SJSA1 (cell line): ENCODE results near the gene ACSBG1. TPM values are rescaled to one million over a fixed set of nuclear protein-coding genes. Genes with fewer than 3 reads are reported as not detected.

Source experiments
- DNase-seq, 2 experiments: peaks; one replicate each; pipeline ENCODE4 v3.0.0-alpha.2; 2015 to 2020; ENCODE audit warnings: low spot score in 2 of 2, low read depth in 1 of 2
- H3K27ac ChIP-seq: fragments of 250-450 bp; sonication (Bioruptor Pico); 2 replicates; pipeline ENCODE4 v1.5.1; 2020; ENCODE audit warnings: mild to moderate bottlenecking, moderate library complexity
- H3K27me3 ChIP-seq: fragments of 250-450 bp; sonication (Bioruptor Pico); replicated peaks from 2 replicates; pipeline ENCODE4 v1.5.1; 2020; ENCODE audit warnings: mild to moderate bottlenecking, moderate library complexity
- H3K36me3 ChIP-seq: fragments of 250-450 bp; sonication (Bioruptor Pico); 2 replicates; pipeline ENCODE4 v1.5.1; 2020; ENCODE audit warnings: mild to moderate bottlenecking
- H3K4me1 ChIP-seq: fragments of 250-450 bp; sonication (Bioruptor Pico); replicated peaks from 2 replicates; pipeline ENCODE4 v1.6.1; 2021; ENCODE audit warnings: mild to moderate bottlenecking
- H3K4me3 ChIP-seq: fragments of 250-450 bp; sonication (Bioruptor Pico); 2 replicates; pipeline ENCODE4 v1.5.1; 2020; ENCODE audit warnings: mild to moderate bottlenecking
- H3K9me3 ChIP-seq: fragments of 250-450 bp; sonication (Bioruptor Pico); replicated peaks from 2 replicates; pipeline ENCODE4 v1.5.1; 2020; ENCODE audit warnings: mild to moderate bottlenecking
- total RNA-seq: library from RNA; depleted of rRNA; stranded (reverse); fragments of >200 nt; shearing (Covaris generic); gene quantifications from 2 replicates; pipeline ENCODE4 v1.2.3, GENCODE V29; 2014

ACSBG1 gene
- total RNA-seq, 1 experiment from 2014 or later = not detected

DNA sequence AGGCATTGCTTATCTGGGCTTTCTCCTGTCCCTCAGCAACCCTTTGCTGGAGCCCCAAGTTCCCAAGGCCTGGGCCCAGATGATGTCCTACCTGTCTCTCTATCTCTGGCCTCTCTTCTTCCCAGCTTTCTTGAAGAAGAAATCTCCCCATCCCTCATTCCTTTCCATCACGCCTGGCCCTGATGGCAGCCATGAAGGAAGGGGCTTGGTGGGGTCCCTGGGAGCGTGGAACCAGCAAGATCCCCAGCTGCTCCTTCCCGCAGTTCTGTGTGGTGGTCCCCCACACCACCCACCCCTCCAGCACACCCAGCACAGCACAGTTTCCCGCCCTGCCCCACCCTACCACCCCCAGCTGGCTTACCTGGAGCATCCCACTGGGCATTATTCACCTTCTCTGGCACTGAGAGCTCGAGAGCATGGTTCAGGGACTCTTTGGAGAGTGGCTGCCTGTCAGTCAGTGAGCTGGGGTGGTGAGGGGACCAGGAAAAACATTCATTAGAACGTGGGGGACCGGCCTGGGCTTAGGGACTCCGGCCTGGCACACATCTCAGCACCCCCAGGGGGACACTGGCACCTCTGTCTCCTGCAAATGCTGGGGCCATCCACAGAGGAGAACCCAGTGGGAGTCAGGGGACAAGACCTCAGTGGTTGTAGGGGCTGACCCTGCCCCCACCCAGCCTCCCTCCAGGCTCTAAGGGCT is 26.6 kb downstream of the ACSBG1 start:
- H3K9me3 ChIP-seq = no peaks in the 10 kb centered on the region
- no peak for DNase-seq
- H3K27ac ChIP-seq = no peak overlapping the region
- no peaks in the 10 kb centered on the region for H3K27me3 ChIP-seq
- no peak overlapping the region for H3K4me3 ChIP-seq
- H3K36me3 ChIP-seq = no peaks in the 10 kb centered on the region
- H3K4me1 ChIP-seq = peaks cover 22% of the 10 kb centered on the region

- Histone ChIP-seq H3K27ac (no peak overlapping the region), H3K4me1 (peaks cover 15% of the 10 kb centered on the region), H3K4me3 (no peak overlapping the region), H3K9me3 (no peaks in the 10 kb centered on the region), H3K36me3 (no peaks in the 10 kb centered on the region), H3K27me3 (no peaks in the 10 kb centered on the region)
- DNase-seq = no peak
Observed at GRCh38 chr15:78207110-78207458, 27.3 kb downstream of the ACSBG1 start.

DNA sequence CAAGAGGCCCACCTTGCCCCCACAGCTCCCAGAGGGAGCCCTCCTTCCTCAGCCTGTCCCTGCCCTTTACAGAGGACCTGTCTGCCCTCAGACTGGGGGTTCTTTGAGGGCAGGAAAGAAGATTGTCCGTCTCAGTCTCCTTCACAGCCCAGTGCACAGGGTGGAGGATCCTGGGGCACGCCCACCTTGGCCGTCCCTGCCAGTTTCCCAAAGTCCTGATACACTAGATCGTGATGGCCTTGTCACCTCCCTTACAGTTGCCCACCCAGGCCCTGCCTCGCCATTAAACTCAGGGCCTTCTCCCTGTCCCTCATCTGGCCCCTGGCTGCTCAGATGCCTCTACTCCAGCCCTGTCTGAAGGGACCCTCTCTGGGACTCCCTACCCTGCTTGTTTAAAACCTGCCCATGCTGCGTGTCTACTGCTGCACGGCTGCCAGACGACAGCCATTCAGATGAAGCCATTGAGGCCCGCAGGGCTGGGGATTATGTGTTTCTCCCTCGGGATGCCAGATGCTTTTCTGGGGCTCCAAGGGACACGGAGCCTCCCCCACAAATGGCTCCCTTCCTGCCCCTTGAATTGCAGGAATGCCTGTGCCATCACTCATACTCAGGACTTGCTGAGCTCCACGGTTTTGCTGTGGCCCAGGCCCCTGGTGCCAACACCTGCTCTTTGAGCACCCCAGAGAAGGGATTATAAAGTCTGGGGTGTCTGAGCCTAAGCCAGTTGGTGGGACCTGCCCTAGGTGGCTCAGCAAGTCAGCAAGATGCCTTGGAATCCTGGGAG is 27.8 kb downstream of the ACSBG1 start:
- no peak overlapping the region for H3K27ac ChIP-seq
- H3K4me1 ChIP-seq = peaks cover 13% of the 10 kb centered on the region; the same call in 1 of the 2 replicates
- DNase-seq = peak in 1 of 2 experiments; percentile 15
- no peak overlapping the region for H3K4me3 ChIP-seq
- no peaks in the 10 kb centered on the region for H3K27me3 ChIP-seq
- H3K36me3 ChIP-seq = no peaks in the 10 kb centered on the region
- H3K9me3 ChIP-seq = no peaks in the 10 kb centered on the region

DNA sequence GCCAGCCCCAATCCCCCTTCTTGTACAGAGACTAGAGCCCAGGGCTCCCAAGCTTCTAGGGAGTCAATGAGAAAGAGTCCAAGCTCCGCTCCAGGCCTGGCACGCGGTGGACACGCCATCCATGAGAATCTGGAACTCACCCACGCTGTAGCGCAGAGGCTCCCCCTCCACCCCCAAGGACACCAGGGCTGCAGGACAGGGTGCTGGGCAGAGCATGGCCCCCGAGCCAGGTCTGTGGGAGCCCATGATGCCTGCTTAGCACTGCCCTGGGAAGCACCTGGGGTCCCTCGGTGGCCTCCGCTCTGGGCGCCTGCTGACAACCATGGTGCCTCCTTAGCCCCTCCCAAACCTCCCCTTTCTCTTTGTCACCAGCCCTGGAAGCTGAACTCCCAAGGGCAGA is 28.5 kb downstream of the ACSBG1 start:
- H3K27ac ChIP-seq = no peak overlapping the region
- H3K4me1 ChIP-seq = peaks cover 13% of the 10 kb centered on the region; the same call in 1 of the 2 replicates
- H3K27me3 ChIP-seq = no peaks in the 10 kb centered on the region

DNA sequence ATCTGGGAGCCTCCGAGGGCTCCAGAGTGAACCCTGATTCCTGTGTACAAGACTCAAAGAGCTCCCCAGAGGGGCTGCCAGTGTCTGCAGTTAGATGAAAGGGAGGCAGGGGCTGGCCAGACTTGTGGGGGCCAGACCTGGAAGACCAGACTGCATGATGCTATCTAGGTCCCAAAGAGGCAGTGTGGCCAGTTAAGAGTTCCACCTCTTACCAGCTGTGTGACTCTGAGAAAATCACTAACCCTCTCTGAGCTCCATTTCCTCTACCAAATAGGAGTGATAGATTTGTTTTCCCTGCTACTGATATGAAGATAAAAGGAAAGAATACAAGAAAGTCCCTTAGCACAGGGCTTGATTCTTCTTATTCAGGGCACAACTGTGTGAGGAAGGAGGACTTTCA is 29.0 kb downstream of the ACSBG1 start:
- Histone ChIP-seq H3K36me3 (no peaks in the 10 kb centered on the region), H3K27me3 (no peaks in the 10 kb centered on the region), H3K4me1 (peaks cover 13% of the 10 kb centered on the region; the same call in 1 of the 2 replicates), H3K9me3 (no peaks in the 10 kb centered on the region), H3K4me3 (no peak overlapping the region), H3K27ac (no peak overlapping the region)
- no peak for DNase-seq

More for the DNA sequence above, 28.5 kb downstream of the ACSBG1 start:
- H3K9me3 ChIP-seq = no peaks in the 10 kb centered on the region
- H3K4me3 ChIP-seq = no peak overlapping the region
- DNase-seq = no peak
- H3K36me3 ChIP-seq = no peaks in the 10 kb centered on the region

GRCh38 chr15:78204351-78205309 is 29.7 kb downstream of the ACSBG1 start:
- H3K4me3 ChIP-seq = no peak overlapping the region
- no peaks in the 10 kb centered on the region for H3K9me3 ChIP-seq
- H3K36me3 ChIP-seq = no peaks in the 10 kb centered on the region
- no peak for DNase-seq
- H3K27me3 ChIP-seq = no peaks in the 10 kb centered on the region
- no peak overlapping the region for H3K27ac ChIP-seq
- peaks cover 13% of the 10 kb centered on the region; the same call in 1 of the 2 replicates for H3K4me1 ChIP-seq

- no peak for DNase-seq
- Histone ChIP-seq H3K9me3 (no peaks in the 10 kb centered on the region), H3K36me3 (no peaks in the 10 kb centered on the region), H3K27ac (no peak overlapping the region), H3K4me3 (no peak overlapping the region), H3K27me3 (no peaks in the 10 kb centered on the region), H3K4me1 (peaks cover 13% of the 10 kb centered on the region; the same call in 1 of the 2 replicates)
Observed at GRCh38 chr15:78203346-78204225, 30.8 kb downstream of the ACSBG1 start.

DNA sequence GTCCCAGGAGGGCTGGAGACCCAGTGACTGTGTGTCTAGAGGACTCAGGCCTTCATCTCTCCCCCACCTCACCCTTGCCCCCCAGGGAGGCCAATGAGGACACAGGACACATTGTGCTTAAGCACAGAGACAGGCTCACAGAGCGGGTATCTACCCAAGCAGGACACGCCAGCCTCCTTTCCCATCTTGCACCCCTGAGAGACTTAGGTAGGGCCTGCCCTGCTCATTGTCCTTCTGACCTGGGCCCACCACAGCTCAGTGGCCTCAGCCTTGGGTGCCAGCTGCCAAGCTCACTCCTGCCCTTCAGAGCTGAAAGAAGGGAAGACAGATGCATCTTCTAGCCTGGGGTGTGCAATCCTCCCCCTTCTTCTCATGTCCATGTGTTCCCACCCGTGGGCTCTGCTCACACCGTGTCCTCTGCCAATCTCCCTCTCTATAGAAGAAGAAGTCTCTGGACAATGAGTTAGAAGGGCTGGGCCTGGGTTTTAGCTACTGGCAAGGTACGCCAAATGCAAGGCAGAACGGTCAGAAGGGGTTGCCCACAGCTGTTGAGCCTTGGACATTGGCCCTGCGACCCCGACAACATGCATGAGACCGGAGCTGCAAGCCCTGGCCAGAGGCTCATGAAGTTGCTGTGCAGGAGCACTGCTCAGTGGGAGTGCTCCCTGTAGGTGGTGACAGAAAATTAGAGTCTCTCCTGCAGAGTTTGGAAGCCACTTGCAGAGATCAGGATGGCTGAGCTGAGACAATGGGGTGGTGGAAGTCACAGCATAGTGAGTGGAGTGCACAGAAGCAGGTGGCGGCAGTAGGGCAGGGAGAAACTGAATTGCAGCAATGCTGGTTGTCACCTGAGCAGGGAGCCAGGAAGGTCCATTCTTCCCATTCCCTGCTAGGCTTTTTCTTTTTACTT is 32.8 kb downstream of the ACSBG1 start:
- no peak overlapping the region for H3K27ac ChIP-seq
- no peaks in the 10 kb centered on the region for H3K36me3 ChIP-seq
- H3K4me1 ChIP-seq = peaks cover 4% of the 10 kb centered on the region; the same call in 1 of the 2 replicates
- H3K4me3 ChIP-seq = no peak overlapping the region
- H3K27me3 ChIP-seq = no peaks in the 10 kb centered on the region
- H3K9me3 ChIP-seq = no peaks in the 10 kb centered on the region
- DNase-seq = peak in 1 of 2 experiments; percentile 30

- no peaks in the 10 kb centered on the region for H3K9me3 ChIP-seq
- H3K27ac ChIP-seq = no peak overlapping the region
- H3K4me1 ChIP-seq = no peaks in the 10 kb centered on the region
- no peaks in the 10 kb centered on the region for H3K27me3 ChIP-seq
- DNase-seq = peak in 1 of 2 experiments; percentile 32
- no peaks in the 10 kb centered on the region for H3K36me3 ChIP-seq
- H3K4me3 ChIP-seq = no peak overlapping the region
Observed at GRCh38 chr15:78200276-78200930, 34.0 kb downstream of the ACSBG1 start.

DNA sequence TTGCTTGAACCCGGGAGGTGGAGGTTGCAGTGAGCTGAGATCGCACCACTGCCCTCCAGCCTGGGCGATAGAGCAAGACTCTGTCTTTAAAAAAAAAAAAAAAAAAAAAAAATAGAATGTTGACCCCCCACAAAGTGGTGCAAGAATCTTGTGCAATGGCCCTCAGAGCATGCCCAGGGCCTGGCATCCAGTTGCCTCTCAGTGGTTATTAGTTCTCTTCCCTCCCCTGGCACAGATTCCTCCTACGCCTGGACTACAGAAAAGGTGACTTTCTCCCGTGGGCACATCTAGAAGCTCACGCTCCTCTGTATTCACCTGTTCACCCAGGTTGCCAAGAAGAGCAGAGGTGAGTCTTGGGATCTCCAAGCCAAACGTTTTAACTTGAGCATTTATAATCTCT is 36.7 kb downstream of the ACSBG1 start:
- no peak overlapping the region for H3K27ac ChIP-seq
- H3K4me1 ChIP-seq = no peaks in the 10 kb centered on the region
- DNase-seq = peak in 1 of 2 experiments; percentile 21
- H3K4me3 ChIP-seq = no peak overlapping the region
- H3K27me3 ChIP-seq = no peaks in the 10 kb centered on the region
- H3K9me3 ChIP-seq = no peaks in the 10 kb centered on the region
- H3K36me3 ChIP-seq = no peaks in the 10 kb centered on the region

DNA sequence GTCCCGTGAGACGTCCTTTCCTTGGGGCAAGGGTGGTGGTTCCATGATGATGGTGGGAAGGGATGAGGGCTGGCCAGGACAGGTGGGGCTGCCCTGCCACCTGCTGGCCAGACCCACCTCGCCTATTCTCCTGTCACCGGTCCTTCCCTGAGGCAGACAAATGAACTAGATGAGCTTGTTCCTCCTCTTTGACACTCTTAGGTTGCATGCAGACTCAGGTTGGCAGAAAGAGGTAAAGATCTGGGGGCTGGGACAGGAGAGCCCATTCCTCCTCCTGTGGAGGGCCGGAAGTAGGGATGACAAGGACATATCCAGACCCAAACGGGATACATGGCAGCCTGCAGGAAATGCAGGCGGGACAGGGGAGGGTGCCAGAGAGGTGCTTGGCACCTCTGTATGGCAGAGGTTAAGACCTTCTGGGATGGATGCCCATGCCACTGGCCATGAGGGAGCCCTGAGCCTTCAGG is 38.6 kb downstream of the ACSBG1 start:
- DNase-seq = peak in 1 of 2 experiments; percentile 22
- H3K27me3 ChIP-seq = no peaks in the 10 kb centered on the region
- no peaks in the 10 kb centered on the region for H3K36me3 ChIP-seq
- no peak overlapping the region for H3K27ac ChIP-seq
- peaks cover 7% of the 10 kb centered on the region; the same call in 1 of the 2 replicates for H3K9me3 ChIP-seq
- no peak overlapping the region for H3K4me3 ChIP-seq
- no peaks in the 10 kb centered on the region for H3K4me1 ChIP-seq
